ENCODE data around the gene PEA15. TPM values are rescaled to one million over a fixed set of nuclear protein-coding genes. Genes with fewer than 3 reads are reported as not detected.

PEA15 gene
- total and polyA plus RNA-seq, 2 of the 8 experiments (the other 6 are each of a cell fraction or from before 2014, with no cell fraction given) = 71.3 to 75.1 TPM

- Histone ChIP-seq H2BK5ac (ENCODE audit: low read depth, low read length) (no peak overlapping the region), H2BK20ac (ENCODE audit: low read length) (no peak overlapping the region), H2AFZ (ENCODE audit: low read length) (no peak overlapping the region), H2BK12ac (ENCODE audit: low read depth, low read length) (no peak overlapping the region), H3K4me1 (replicated peaks in 1 of 4; ENCODE audit: control insufficient read depth in 3 of 4, insufficient read depth in 4 of 4, low read length in 3 of 4) (peaks cover 17 to 41% (median 22%) of the 10 kb centered on the region in 4 experiments), H3K36me3 (ENCODE audit: control insufficient read depth in 2 of 4, insufficient read depth in 4 of 4, low read length in 3 of 4) (peaks cover 4 to 16% (median 11%) of the 10 kb centered on the region in 4 experiments; a peak in 7 of 8 replicates), H2BK15ac (ENCODE audit: low read length) (no peak overlapping the region), H3K27me3 (replicated peaks in 1 of 4; ENCODE audit: control insufficient read depth in 3 of 4, extremely low read depth in 1 of 4, insufficient read depth in 3 of 4, low read length in 3 of 4) (no peaks in the 10 kb centered on the region), H4K91ac (replicated peaks; ENCODE audit: insufficient read length, low read length) (no peak overlapping the region), H3K79me2 (ENCODE audit: control insufficient read depth in 1 of 2, insufficient read depth in 2 of 2, low read length in 2 of 2) (peaks cover 8% of the 10 kb centered on the region in 2 experiments; a peak in 2 of 4 replicates), H3K23me2 (ENCODE audit: low read depth, low read length) (peaks cover 9% of the 10 kb centered on the region), H3K9ac (replicated peaks in 1 of 4; ENCODE audit: extremely low read depth in 1 of 4, low read depth in 3 of 4, low read length in 3 of 4) (no peak overlapping the region), H3K4me2 (ENCODE audit: insufficient read depth in 1 of 2, low read depth in 2 of 2, low read length in 2 of 2) (no peak overlapping the region; a peak in 1 of 4 replicates), H3K14ac (ENCODE audit: insufficient read length) (no peak overlapping the region), H4K5ac (ENCODE audit: insufficient read length, low read depth, low read length) (no peak overlapping the region), H3K79me1 (ENCODE audit: low read depth, low read length) (peaks cover 11% of the 10 kb centered on the region), H3K18ac (ENCODE audit: extremely low read depth, low read length) (no peak overlapping the region), H3K27ac (ENCODE audit: low read depth, low read length) (no peak overlapping the region), H2BK120ac (replicated peaks; ENCODE audit: low read depth, low read length) (no peak overlapping the region), H2AK5ac (ENCODE audit: low read depth, low read length) (no peak overlapping the region), H3K23ac (ENCODE audit: insufficient read length) (no peak overlapping the region), H4K20me1 (replicated peaks in 1 of 2; ENCODE audit: control insufficient read depth in 1 of 2, insufficient read depth in 2 of 2, low read length in 2 of 2) (peaks cover 2 to 21% of the 10 kb centered on the region in 2 experiments), H3K4me3 (ENCODE audit: extremely low read depth in 1 of 4, insufficient read depth in 2 of 4, low read depth in 3 of 4, low read length in 4 of 4) (no peak overlapping the region), H4K8ac (ENCODE audit: extremely low read depth, insufficient read depth, low read length) (no peak overlapping the region), H3K4ac (replicated peaks; ENCODE audit: insufficient read length, low read depth, low read length) (no peak overlapping the region), H3K9me3 (ENCODE audit: insufficient read depth in 2 of 2, low read depth in 1 of 2, low read length in 1 of 2) (no peaks in the 10 kb centered on the region), H3K56ac (replicated peaks; ENCODE audit: insufficient read length, low read depth, low read length) (no peak overlapping the region)
- no peak for FAIRE-seq
- ChIA-PET CTCF (ENCODE audit: partially characterized antibody) (interaction anchor here (0.7 to 20.4 kb wide), 18 partner anchors 8 to 165 kb away, joined by 3 to 257 read pairs (median 4); partner anchors contain the start of genes ATP1A2 and CASQ1), POLR2A (ENCODE audit: partially characterized antibody) (interaction anchor here (0.8 to 11.3 kb wide), 18 partner anchors 8 to 123 kb away, joined by 3 to 107 read pairs (median 4); partner anchors contain the start of gene CASQ1)
- TF ChIP-seq BCL11A (IDR thresholded peaks at IDR 0.05; ENCODE audit: low read depth in 2 of 2, low read length in 2 of 2) (no peak), JUND (IDR thresholded peaks at IDR 0.05; ENCODE audit: low read length) (no peak), TBP (IDR thresholded peaks at IDR 0.05; ENCODE audit: low read depth, low read length) (no peak), MAFK (IDR thresholded peaks at IDR 0.05; ENCODE audit: low read depth, low read length) (no peak), POU5F1 (IDR thresholded peaks at IDR 0.05; ENCODE audit: low read depth, low read length) (no peak)
- no peak for DNase-seq (ENCODE audit: low read depth in 1 of 2, low spot score in 2 of 2)
- 87% methylated on average over 9 of the region's 9 CpGs; no CpG with 5 or more reads in 1 of the 2 experiments for WGBS, 2 experiments (ENCODE audit: extremely low coverage in 1 of 2, insufficient coverage in 1 of 2, insufficient read length in 1 of 2, insufficient replicate concordance in 2 of 2, low coverage in 1 of 2, low lambda C conversion rate in 2 of 2, missing lambda C conversion rate in 1 of 2)
Observed at GRCh38 chr1:160207771-160208556, 2.8 kb downstream of the PEA15 start.
